Uterus (tissue), 4 donors: Measurements from ENCODE around the gene RECQL. TPM values are rescaled to one million over a fixed set of nuclear protein-coding genes. Genes with fewer than 3 reads are reported as not detected.

ENCODE experiments used
- DNase-seq, 2 donors: peaks; one replicate each; pipeline ENCODE4 v3.0.0-alpha.2; 2019 to 2020
- H3K27ac ChIP-seq, 2 donors: fragments of 200-600 bp; sonication (generic); 1 replicate in 1 of 2; 2 replicates in 1 of 2; pipeline ENCODE4 v1.5.1; 2016 to 2018
- H3K27me3 ChIP-seq, 2 donors: fragments of 200-600 bp; sonication (generic); one replicate each; pipeline ENCODE4 v1.5.1; 2018 to 2019; ENCODE audit warnings: control low read depth in 1 of 2
- H3K36me3 ChIP-seq, 2 donors: fragments of 200-600 bp; sonication (generic); one replicate each; pipeline ENCODE4 v1.5.1; 2019; ENCODE audit warnings: control low read depth in 1 of 2
- H3K4me1 ChIP-seq, 2 donors: fragments of 200-600 bp; sonication (generic); one replicate each; pipeline ENCODE4 v1.5.1; 2018 to 2019; ENCODE audit warnings: control low read depth in 1 of 2
- H3K4me3 ChIP-seq, 2 donors: fragments of 200-600 bp; sonication (generic); 1 replicate in 1 of 2; 2 replicates in 1 of 2; pipeline ENCODE4 v1.5.1; 2018 to 2019; ENCODE audit warnings: mild to moderate bottlenecking in 1 of 2
- H3K9me3 ChIP-seq, 2 donors: fragments of 200-600 bp; sonication (generic); one replicate each; pipeline ENCODE4 v1.5.1; 2019; ENCODE audit warnings: control low read depth in 1 of 2
- CTCF ChIP-seq, 4 experiments: fragments of 200-600 bp in 2 of 4; fragments of 450-650 bp in 2 of 4; sonication (generic) in 2 of 4; IDR thresholded peaks; one replicate each; pipeline ENCODE4 v1.5.1; 2016 to 2019; ENCODE audit warnings: antibody characterized with exemption in 4 of 4, mild to moderate bottlenecking in 2 of 4, moderate library complexity in 1 of 4
- POLR2A ChIP-seq, 2 donors: fragments of 450-650 bp; IDR thresholded peaks; one replicate each; pipeline ENCODE4 v1.6.1; 2016; ENCODE audit warnings: antibody characterized with exemption in 2 of 2, mild to moderate bottlenecking in 1 of 2, moderate library complexity in 1 of 2
- intact Hi-C: fragments of 100-400 bp; cut with DNase I; formaldehyde crosslinking; loops from one replicate; pipeline ENCODE4 v1.15.1; 2023; ENCODE audit warnings: low total_unique reads
- total RNA-seq, 4 donors: library from RNA; depleted of rRNA in 3 of 4; stranded (reverse); fragments of >200 nt in 3 of 4; gene quantifications; one replicate each; pipeline versions ENCODE4 v1.1.0 to v1.2.4, GENCODE V29; 2014 to 2023
- donor health status: DM: yes; HTN: yes; CAD: no.

Gene RECQL
- total RNA-seq, result 10 to 100 TPM; 15.4 to 99.0 (median 24.3) TPM

GRCh38 chr12:21501258-21502163, at the start of gene RECQL, which contains the start of gene GOLT1B:
TSS of gene RECQL (minus strand) at chr12:21501635. CDS start at chr12:21499570, 2,065 bp downstream.
TSS of gene GOLT1B (plus strand) at chr12:21501789. CDS start at chr12:21501924, 135 bp downstream.
- Histone ChIP-seq H3K36me3 (no peaks in the 10 kb centered on the region), H3K9me3 (no peaks in the 10 kb centered on the region), H3K4me1 (peaks cover 6 to 14% of the 10 kb centered on the region in 2 donors), H3K4me3 (peak within 1 kb of the TSS; percentile 87 to 98), H3K27me3 (no peaks in the 10 kb centered on the region), H3K27ac (peak within 1 kb of the TSS; percentile 85 to 89)
- intact Hi-C loops, result no loop called here
- DNase-seq, result peak; percentile 90 to 96
- TF ChIP-seq POLR2A (IDR thresholded peaks at IDR 0.05) (peak; percentile 53 to 68), CTCF (IDR thresholded peaks at IDR 0.05) (no peak)

GRCh38 chr12:21547437-21547836, 46.0 kb upstream of the RECQL start:
- TF ChIP-seq POLR2A (IDR thresholded peaks at IDR 0.05) (no peak), CTCF (IDR thresholded peaks at IDR 0.05) (no peak)

GRCh38 chr12:21546716-21547115, 45.3 kb upstream of the RECQL start:
- Histone ChIP-seq H3K4me1 (peaks cover 0 to 2% of the 10 kb centered on the region in 2 donors), H3K27me3 (no peaks in the 10 kb centered on the region), H3K9me3 (no peaks in the 10 kb centered on the region), H3K4me3 (no peak overlapping the region), H3K27ac (no peak overlapping the region), H3K36me3 (no peaks in the 10 kb centered on the region)
- intact Hi-C loops, result no loop called here
- DNase-seq, result no peak
- TF ChIP-seq CTCF (IDR thresholded peaks at IDR 0.05) (no peak), POLR2A (IDR thresholded peaks at IDR 0.05) (no peak)

More at GRCh38 chr12:21547437-21547836, 46.0 kb upstream of the RECQL start:
- no peaks in the 10 kb centered on the region for H3K27me3 ChIP-seq
- H3K36me3 ChIP-seq, result no peaks in the 10 kb centered on the region
- H3K27ac ChIP-seq, result no peak overlapping the region
- no peak for DNase-seq
- intact Hi-C loops, result no loop called here
- no peak overlapping the region for H3K4me3 ChIP-seq
- H3K9me3 ChIP-seq, result no peaks in the 10 kb centered on the region
- peaks cover 0 to 4% of the 10 kb centered on the region in 2 donors for H3K4me1 ChIP-seq

GRCh38 chr12:21545557-21545956, 44.1 kb upstream of the RECQL start:
- no peaks in the 10 kb centered on the region for H3K36me3 ChIP-seq
- no peaks in the 10 kb centered on the region for H3K4me1 ChIP-seq
- intact Hi-C loops, result no loop called here
- DNase-seq, result no peak
- no peak overlapping the region for H3K4me3 ChIP-seq
- no peak for TF ChIP-seq POLR2A (IDR thresholded peaks at IDR 0.05)
- TF ChIP-seq CTCF (IDR thresholded peaks at IDR 0.05), result no peak
- H3K27ac ChIP-seq, result no peak overlapping the region
- H3K27me3 ChIP-seq, result no peaks in the 10 kb centered on the region
- H3K9me3 ChIP-seq, result no peaks in the 10 kb centered on the region

- H3K4me3 ChIP-seq, result no peak overlapping the region
Observed at GRCh38 chr12:21543151-21543550, 41.7 kb upstream of the RECQL start.

More at GRCh38 chr12:21543151-21543550, 41.7 kb upstream of the RECQL start:
- H3K36me3 ChIP-seq, result no peaks in the 10 kb centered on the region
- H3K9me3 ChIP-seq, result no peaks in the 10 kb centered on the region
- no peaks in the 10 kb centered on the region for H3K4me1 ChIP-seq
- no peaks in the 10 kb centered on the region for H3K27me3 ChIP-seq
- H3K27ac ChIP-seq, result no peak overlapping the region
- DNase-seq, result no peak
- intact Hi-C loops, result no loop called here
- no peak for TF ChIP-seq CTCF (IDR thresholded peaks at IDR 0.05)
- no peak for TF ChIP-seq POLR2A (IDR thresholded peaks at IDR 0.05)
